Brain pericyte (primary cell): ENCODE measurements around the gene WFDC12.

Source experiments
- DNase-seq: peaks from one replicate; pipeline ENCODE4 v3.0.0-alpha.2; 2012; ENCODE audit warnings: low read depth, low spot score

The WFDC12 gene

GRCh38 chr20:45091366-45091765 is 32.9 kb downstream of the WFDC12 start:
- no peak for DNase-seq

- no peak for DNase-seq
Observed at GRCh38 chr20:45090481-45090880, 33.8 kb downstream of the WFDC12 start.

- DNase-seq = no peak
Observed at GRCh38 chr20:45088247-45088646, 36.0 kb downstream of the WFDC12 start.

GRCh38 chr20:45087814-45088213 is 36.5 kb downstream of the WFDC12 start:
- no peak for DNase-seq

GRCh38 chr20:45087097-45087790 is 37.0 kb downstream of the WFDC12 start:
- DNase-seq = no peak

- DNase-seq = no peak
Observed at GRCh38 chr20:45085867-45086266, 38.4 kb downstream of the WFDC12 start.

- DNase-seq = no peak
Observed at GRCh38 chr20:45085289-45085688, 39.0 kb downstream of the WFDC12 start.

GRCh38 chr20:45083127-45083526 is 41.1 kb downstream of the WFDC12 start:
- DNase-seq = no peak

- no peak for DNase-seq
Observed at GRCh38 chr20:45082468-45082867, 41.8 kb downstream of the WFDC12 start.

GRCh38 chr20:45080867-45081624 is 43.2 kb downstream of the WFDC12 start:
- DNase-seq = no peak

- no peak for DNase-seq
Observed at GRCh38 chr20:45077559-45077958, 46.7 kb downstream of the WFDC12 start.
